ENCODE data around the gene OXNAD1.

The OXNAD1 gene

GRCh38 chr3:16335333-16335732 is 70.3 kb downstream of the OXNAD1 start:
- Mint-ChIP-seq H3K4me3 (no peak overlapping the region), H3K36me3 (peaks cover 88% of the 10 kb centered on the region), H3K4me1 (peaks cover 56% of the 10 kb centered on the region), H3K27ac (peak overlapping the region; percentile 90), H3K9me3 (peaks cover 11% of the 10 kb centered on the region)
- ATAC-seq (no peak), DNase-seq (ENCODE audit: low spot score in 2 of 2) (no peak)

GRCh38 chr3:16335772-16336645 is 71.0 kb downstream of the OXNAD1 start:
- DNase-seq (ENCODE audit: low spot score in 2 of 2) (no peak), ATAC-seq (no peak)
- Mint-ChIP-seq H3K27ac (peak overlapping the region; percentile 90), H3K4me1 (peaks cover 57% of the 10 kb centered on the region), H3K36me3 (peaks cover 85% of the 10 kb centered on the region), H3K9me3 (peaks cover 11% of the 10 kb centered on the region), H3K4me3 (no peak overlapping the region)

DNA sequence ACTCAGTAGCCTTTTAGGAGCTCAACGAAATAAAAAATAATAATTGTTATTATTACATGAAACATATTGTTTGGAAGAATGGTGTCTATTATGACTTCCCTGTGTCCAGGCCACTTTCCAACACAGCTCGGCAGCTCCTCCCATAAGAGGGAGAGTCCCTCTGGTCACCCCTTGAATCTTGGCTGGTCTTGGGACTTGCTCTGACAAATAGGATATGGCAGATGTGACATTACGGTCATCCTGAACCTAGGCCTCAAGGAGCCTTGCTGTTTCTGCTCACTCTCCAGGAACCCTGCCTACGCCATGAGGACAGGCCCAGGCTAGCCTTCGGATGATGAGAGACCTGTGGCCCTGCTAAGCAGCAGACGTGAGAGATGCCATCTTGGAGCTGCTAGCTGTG is 71.8 kb downstream of the OXNAD1 start:
- Mint-ChIP-seq H3K4me1 (peaks cover 57% of the 10 kb centered on the region), H3K27ac (peak overlapping the region; percentile 90), H3K4me3 (no peak overlapping the region), H3K9me3 (peaks cover 7% of the 10 kb centered on the region), H3K36me3 (peaks cover 77% of the 10 kb centered on the region)
- ATAC-seq (no peak), DNase-seq (ENCODE audit: low spot score in 2 of 2) (no peak)

DNA sequence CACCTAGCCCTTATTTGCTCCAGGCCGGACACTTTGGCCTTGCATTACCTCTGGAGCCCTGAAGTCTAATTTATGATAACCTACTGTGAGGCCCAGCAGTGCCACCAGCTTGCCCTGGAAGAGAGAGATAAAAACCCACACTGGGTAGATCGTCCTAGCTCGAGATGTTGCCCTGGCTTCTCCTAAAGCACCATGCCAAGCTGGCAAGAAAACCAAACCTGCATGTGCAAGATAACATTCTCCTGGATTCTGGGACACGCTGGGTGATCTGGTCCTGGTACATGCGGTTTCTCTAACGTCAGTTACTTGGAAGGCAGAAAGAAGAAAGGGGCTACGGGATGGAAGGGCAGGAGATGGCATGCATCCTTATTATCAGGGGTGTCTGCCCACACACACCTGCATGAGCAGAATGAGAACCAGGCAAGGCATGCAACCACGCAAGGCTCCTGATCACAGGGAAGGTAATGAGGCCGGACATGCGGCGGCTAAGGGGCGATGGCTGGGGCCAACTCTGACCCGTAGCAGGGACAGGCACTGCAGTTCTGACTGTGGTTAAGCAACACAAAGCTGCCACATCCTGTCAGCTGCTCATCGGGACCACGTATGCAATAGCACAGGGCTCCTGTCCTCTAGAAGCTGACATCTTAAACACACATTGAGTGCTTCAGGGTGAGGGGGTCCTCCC is 73.0 kb downstream of the OXNAD1 start:
- peaks cover 65% of the 10 kb centered on the region for H3K36me3 Mint-ChIP-seq
- peak overlapping the region; percentile 90 for H3K27ac Mint-ChIP-seq
- H3K4me1 Mint-ChIP-seq, result peaks cover 48% of the 10 kb centered on the region
- ATAC-seq, result peak; percentile 94
- DNase-seq (ENCODE audit: low spot score in 2 of 2), result peak; percentile 15 to 72
- H3K4me3 Mint-ChIP-seq, result peak overlapping the region; percentile 56
- H3K9me3 Mint-ChIP-seq, result no peaks in the 10 kb centered on the region

- no peak for DNase-seq (ENCODE audit: low spot score in 2 of 2)
- Mint-ChIP-seq H3K9me3 (no peaks in the 10 kb centered on the region), H3K36me3 (peaks cover 61% of the 10 kb centered on the region), H3K27ac (peak overlapping the region; percentile 90), H3K4me3 (peak overlapping the region; percentile 56), H3K4me1 (peaks cover 58% of the 10 kb centered on the region)
- peak; percentile 86 for ATAC-seq
These were observed 74.0 kb downstream of the OXNAD1 start for GRCh38 chr3:16338999-16339398.

DNA sequence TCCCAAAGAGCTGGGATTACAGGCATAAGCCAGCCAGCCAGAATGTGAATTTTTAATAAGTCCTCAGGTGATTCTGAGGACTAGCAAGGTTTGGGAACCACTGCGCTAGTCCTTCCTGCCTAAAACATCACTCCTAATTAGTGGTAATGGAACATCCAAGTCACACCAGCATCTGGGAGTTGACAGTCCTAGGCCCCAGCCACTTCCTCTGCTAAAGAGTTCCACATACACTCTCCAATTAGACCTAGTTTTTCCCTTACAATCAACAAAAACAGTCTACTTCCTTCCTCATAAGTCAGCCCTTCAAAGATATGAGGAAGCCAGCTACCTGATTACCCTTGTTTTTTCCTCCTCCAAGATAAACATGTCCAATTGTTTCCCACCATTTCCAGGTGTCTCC is 78.1 kb downstream of the OXNAD1 start:
- H3K36me3 Mint-ChIP-seq, result peaks cover 60% of the 10 kb centered on the region

GRCh38 chr3:16346413-16347081 is 81.5 kb downstream of the OXNAD1 start:
- Mint-ChIP-seq H3K36me3 (peaks cover 80% of the 10 kb centered on the region), H3K4me1 (peaks cover 42% of the 10 kb centered on the region), H3K9me3 (no peaks in the 10 kb centered on the region), H3K4me3 (no peak overlapping the region), H3K27ac (peak overlapping the region; percentile 78)
- ATAC-seq (no peak), DNase-seq (ENCODE audit: low spot score in 2 of 2) (no peak)

More for the DNA sequence above, 78.1 kb downstream of the OXNAD1 start:
- ATAC-seq (no peak), DNase-seq (ENCODE audit: low spot score in 2 of 2) (no peak)
- Mint-ChIP-seq H3K27ac (peak overlapping the region; percentile 41), H3K4me3 (no peak overlapping the region), H3K9me3 (no peaks in the 10 kb centered on the region), H3K4me1 (peaks cover 46% of the 10 kb centered on the region)

DNA sequence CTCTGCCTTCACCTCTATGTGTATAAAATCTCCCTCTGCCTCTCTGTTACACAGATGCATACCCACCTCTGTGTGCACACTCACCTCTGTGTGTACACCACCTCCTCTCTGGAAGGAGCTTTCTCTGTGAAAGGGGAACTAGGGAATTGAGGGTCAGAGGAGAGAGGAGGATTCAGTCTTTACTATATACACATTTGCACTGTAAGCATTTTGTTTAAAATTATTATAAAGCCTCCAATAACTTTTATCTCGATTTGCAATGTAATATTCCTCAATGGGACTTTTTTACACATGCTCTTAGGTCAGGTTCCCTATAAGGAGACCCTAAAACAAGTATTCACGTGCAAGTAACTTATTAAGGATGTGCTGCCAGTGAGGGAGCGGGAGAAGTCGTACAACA is 82.5 kb downstream of the OXNAD1 start:
- Mint-ChIP-seq H3K4me3 (no peak overlapping the region), H3K9me3 (no peaks in the 10 kb centered on the region), H3K36me3 (peaks cover 84% of the 10 kb centered on the region), H3K27ac (peak overlapping the region; percentile 78), H3K4me1 (peaks cover 43% of the 10 kb centered on the region)
- DNase-seq (ENCODE audit: low spot score in 2 of 2) (no peak), ATAC-seq (no peak)

GRCh38 chr3:16349986-16350596 is 85.1 kb downstream of the OXNAD1 start:
- Mint-ChIP-seq H3K4me1 (peaks cover 39% of the 10 kb centered on the region), H3K27ac (no peak overlapping the region), H3K4me3 (no peak overlapping the region), H3K36me3 (peaks cover 80% of the 10 kb centered on the region), H3K9me3 (no peaks in the 10 kb centered on the region)
- DNase-seq (ENCODE audit: low spot score in 2 of 2) (no peak), ATAC-seq (no peak)

- no peaks in the 10 kb centered on the region for H3K9me3 Mint-ChIP-seq
- ATAC-seq, result no peak
These were observed 85.7 kb downstream of the OXNAD1 start for GRCh38 chr3:16350597-16351318.

DNA sequence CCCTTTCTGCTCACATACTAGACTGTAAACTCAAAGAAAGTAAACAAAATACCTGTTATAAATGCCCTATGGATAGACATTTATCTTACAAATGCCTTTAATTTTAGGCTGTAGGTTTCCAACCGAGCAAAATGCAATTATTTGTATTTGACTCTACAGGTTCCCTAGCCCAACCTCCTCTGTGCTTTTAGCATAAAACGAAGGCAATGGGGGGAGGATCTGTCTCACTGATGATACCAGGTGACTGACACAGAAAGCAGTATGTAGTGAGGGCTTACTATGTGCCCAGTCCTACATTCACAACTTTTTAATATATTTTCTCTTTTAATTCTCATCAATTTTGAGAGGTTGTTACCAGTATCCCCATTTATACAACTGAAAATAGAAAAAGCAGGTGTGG is 87.4 kb downstream of the OXNAD1 start:
- Mint-ChIP-seq H3K4me1 (peaks cover 31% of the 10 kb centered on the region), H3K9me3 (no peaks in the 10 kb centered on the region), H3K36me3 (peaks cover 80% of the 10 kb centered on the region), H3K4me3 (no peak overlapping the region), H3K27ac (peak overlapping the region; percentile 54)
- no peak for ATAC-seq
- no peak for DNase-seq (ENCODE audit: low spot score in 2 of 2)

More at GRCh38 chr3:16350597-16351318, 85.7 kb downstream of the OXNAD1 start:
- Mint-ChIP-seq H3K36me3 (peaks cover 80% of the 10 kb centered on the region), H3K4me3 (no peak overlapping the region), H3K4me1 (peaks cover 39% of the 10 kb centered on the region), H3K27ac (peak overlapping the region; percentile 13)
- DNase-seq (ENCODE audit: low spot score in 2 of 2), result no peak

DNA sequence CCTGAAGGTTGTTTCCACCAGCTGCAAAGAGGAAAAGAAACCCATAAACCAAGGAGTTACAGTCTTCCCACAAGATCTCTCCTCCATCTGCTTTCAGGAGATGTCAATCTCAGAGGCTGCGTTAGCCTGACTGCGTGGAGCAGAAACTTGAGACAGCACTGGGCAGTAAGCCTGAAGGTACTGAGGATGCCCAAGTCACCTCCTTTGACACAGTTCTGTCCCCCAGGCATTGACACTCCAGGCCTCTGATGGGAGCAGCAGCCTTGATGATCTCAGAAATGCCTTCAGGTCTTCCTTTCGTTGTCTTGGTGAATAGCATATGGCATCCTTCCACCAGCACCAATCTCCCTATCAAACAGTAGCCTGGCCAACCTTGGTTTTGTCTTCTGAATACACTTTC is 89.3 kb downstream of the OXNAD1 start:
- no peaks in the 10 kb centered on the region for H3K9me3 Mint-ChIP-seq
- DNase-seq (ENCODE audit: low spot score in 2 of 2) (no peak), ATAC-seq (no peak)
- H3K4me1 Mint-ChIP-seq, result peaks cover 24% of the 10 kb centered on the region
- peak overlapping the region; percentile 24 for H3K27ac Mint-ChIP-seq
- no peak overlapping the region for H3K4me3 Mint-ChIP-seq
- peaks cover 80% of the 10 kb centered on the region for H3K36me3 Mint-ChIP-seq

All from stimulated activated effector memory CD8-positive, alpha-beta T cell treated with anti-CD3 and anti-CD28 coated beads, Interleukin-12 subunit alpha, Interleukin-12 subunit beta, amount 100 ng/mL, for 72 hours (primary cell).